CD14-positive monocyte (primary cell): ENCODE results near the gene BMPER. TPM values are rescaled to one million over a fixed set of nuclear protein-coding genes. Genes with fewer than 3 reads are reported as not detected.

Experiments used
- DNase-seq, 3 donors: peaks; one replicate each; pipeline ENCODE4 v3.0.0-alpha.2; 2011 to 2022
- H2AFZ ChIP-seq: 2 replicates; pipeline ENCODE4 v1.6.0; 2012; ENCODE audit warnings: mild to moderate bottlenecking, low read depth, low read length, inconsistent platforms; ENCODE audit not compliant: insufficient read depth, poor library complexity, severe bottlenecking
- H3K27ac ChIP-seq, 2 donors: 1 replicate in 1 of 2; 2 replicates in 1 of 2; pipeline ENCODE4 v1.5.1; 2012 to 2013; ENCODE audit warnings: low read length in 2 of 2, control low read depth in 1 of 2, inconsistent platforms in 1 of 2, low read depth in 1 of 2, mild to moderate bottlenecking in 1 of 2
- H3K27me3 ChIP-seq, 2 donors: one replicate each; pipeline versions ENCODE4 v1.6.0 to v1.6.1; 2011 to 2013; ENCODE audit warnings: low read length in 2 of 2; ENCODE audit not compliant: control insufficient read depth in 2 of 2, insufficient read depth in 2 of 2
- H3K36me3 ChIP-seq, 2 donors: replicated peaks in 1 of 2; 1 replicate in 1 of 2; 2 replicates in 1 of 2; pipeline versions ENCODE4 v1.5.1 to v1.6.1; 2012 to 2013; ENCODE audit warnings: low read length in 2 of 2, control low read depth in 1 of 2, inconsistent platforms in 1 of 2, mild to moderate bottlenecking in 1 of 2; ENCODE audit not compliant: insufficient read depth in 2 of 2, control insufficient read depth in 1 of 2
- H3K4me1 ChIP-seq, 2 donors: 1 replicate in 1 of 2; 2 replicates in 1 of 2; pipeline versions ENCODE4 v1.5.1 to v1.6.1; 2012 to 2013; ENCODE audit warnings: low read length in 2 of 2, control low read depth in 1 of 2, inconsistent platforms in 1 of 2, mild to moderate bottlenecking in 1 of 2, moderate library complexity in 1 of 2; ENCODE audit not compliant: insufficient read depth in 2 of 2, control insufficient read depth in 1 of 2
- H3K4me2 ChIP-seq: replicated peaks from 2 replicates; pipeline ENCODE3; 2012; ENCODE audit warnings: low read length, moderate library complexity, mild to moderate bottlenecking; ENCODE audit not compliant: poor library complexity, severe bottlenecking; ENCODE audit errors: extremely low read depth
- H3K4me3 ChIP-seq, 3 experiments: fragments of 200-600 bp in 1 of 3; sonication (generic) in 1 of 3; replicated peaks in 1 of 3; 1 replicate in 2 of 3; 2 replicates in 1 of 3; pipeline ENCODE4 v1.5.1; 2011 to 2013; ENCODE audit warnings: low read length in 3 of 3, mild to moderate bottlenecking in 3 of 3, control low read depth in 2 of 3, low read depth in 2 of 3, inconsistent platforms in 1 of 3, moderate library complexity in 1 of 3
- H3K79me2 ChIP-seq: 2 replicates; pipeline ENCODE4 v1.6.0; 2012; ENCODE audit warnings: mild to moderate bottlenecking, control low read depth, inconsistent platforms, low read length, moderate library complexity; ENCODE audit not compliant: insufficient read depth
- H3K9ac ChIP-seq: 2 replicates; pipeline ENCODE4 v1.6.0; 2017; ENCODE audit warnings: low read length, mild to moderate bottlenecking; ENCODE audit not compliant: insufficient read depth, poor library complexity, severe bottlenecking
- H3K9me3 ChIP-seq, 2 donors: replicated peaks in 1 of 2; 1 replicate in 1 of 2; 2 replicates in 1 of 2; pipeline versions ENCODE4 v1.5.1 to v1.6.1; 2012 to 2013; ENCODE audit warnings: low read length in 2 of 2, control low read depth in 1 of 2; ENCODE audit not compliant: control insufficient read depth in 1 of 2, insufficient read depth in 1 of 2
- H4K20me1 ChIP-seq: 2 replicates; pipeline ENCODE4 v1.6.0; 2012; ENCODE audit warnings: mild to moderate bottlenecking, low read length, control low read depth, moderate library complexity; ENCODE audit not compliant: insufficient read depth
- H3K27ac Mint-ChIP-seq, 7 donors: one replicate each; pipeline ENCODE4 v1.8.0; 2020; ENCODE audit warnings: mild to moderate bottlenecking in 7 of 7, mixed read lengths in 7 of 7, moderate library complexity in 6 of 7, inconsistent platforms in 2 of 7
- H3K27me3 Mint-ChIP-seq, 3 donors: one replicate each; pipeline ENCODE4 v1.8.0; 2021 to 2022; ENCODE audit warnings: low read depth in 3 of 3, mild to moderate bottlenecking in 3 of 3, mixed read lengths in 3 of 3, moderate library complexity in 3 of 3, inconsistent platforms in 1 of 3
- H3K36me3 Mint-ChIP-seq, 2 donors: one replicate each; pipeline ENCODE4 v1.8.0; 2020; ENCODE audit warnings: mixed read lengths in 2 of 2, inconsistent platforms in 1 of 2, mild to moderate bottlenecking in 1 of 2
- H3K4me1 Mint-ChIP-seq: one replicate; pipeline ENCODE4 v1.8.0; 2020; ENCODE audit warnings: mild to moderate bottlenecking, mixed read lengths
- H3K4me3 Mint-ChIP-seq, 2 donors: one replicate each; pipeline ENCODE4 v1.8.0; 2020; ENCODE audit warnings: mild to moderate bottlenecking in 2 of 2, mixed read lengths in 2 of 2, moderate library complexity in 1 of 2
- H3K9me3 Mint-ChIP-seq, 7 donors: one replicate each; pipeline ENCODE4 v1.8.0; 2020 to 2022; ENCODE audit warnings: mixed read lengths in 7 of 7, mild to moderate bottlenecking in 6 of 7, moderate library complexity in 6 of 7, inconsistent platforms in 2 of 7
- CTCF ChIP-seq: fragments of 200-600 bp; IDR thresholded peaks from one replicate; pipeline ENCODE4 v1.8.0; 2022; ENCODE audit warnings: antibody characterized with exemption, mild to moderate bottlenecking
- WGBS: methylation state at CpG from one replicate; pipeline ENCODE4 v1.1.5; 2013; ENCODE audit warnings: missing lambda C conversion rate; ENCODE audit not compliant: insufficient coverage; 5-methylcytosine and 5-hydroxymethylcytosine counted together
- intact Hi-C, 2 donors: fragments of 100-400 bp; cut with micrococcal nuclease; formaldehyde crosslinking; loops; one replicate each; pipeline versions ENCODE4 v1.15.0 to v1.15.1; 2023
- polyA plus RNA-seq, 3 donors: library from polyadenylated mRNA; depleted of rRNA in 1 of 3; unstranded in 2 of 3; stranded (reverse) in 1 of 3; fragments of 300-500 nt in 2 of 3; fragments of >200 nt in 1 of 3; fragmentation: Illumina TruSeq in 2 of 3; gene quantifications; 1 replicate in 2 of 3; 2 replicates in 1 of 3; pipeline ENCODE4 v1.2.3, GENCODE V29; 2012 to 2021

Gene BMPER
- polyA plus RNA-seq, 3 donors: not detected

- Mint-ChIP-seq H3K4me3 (no peak overlapping the region), H3K27ac (no peak overlapping the region), H3K36me3 (no peaks in the 10 kb centered on the region), H3K9me3 (peaks cover 0 to 11% (median 5%) of the 10 kb centered on the region in 7 donors), H3K4me1 (no peaks in the 10 kb centered on the region), H3K27me3 (no peaks in the 10 kb centered on the region)
- Histone ChIP-seq H3K36me3 (no peaks in the 10 kb centered on the region), H3K79me2 (no peaks in the 10 kb centered on the region), H3K9me3 (peaks cover 6 to 9% of the 10 kb centered on the region in 2 donors), H3K4me2 (no peak overlapping the region), H2AFZ (no peak overlapping the region), H3K27ac (no peak overlapping the region), H3K4me3 (no peak overlapping the region), H3K9ac (no peak overlapping the region), H3K27me3 (no peaks in the 10 kb centered on the region), H3K4me1 (no peaks in the 10 kb centered on the region), H4K20me1 (no peaks in the 10 kb centered on the region)
- WGBS: no CpG with 5 or more reads among the region's 3 CpGs
- intact Hi-C loops: no loop called here
- no peak for DNase-seq
- no peak for TF ChIP-seq CTCF
These were observed 212.2 kb downstream of the BMPER start for GRCh38 chr7:34117573-34117972.

- peaks cover 0 to 2% (median 0%) of the 10 kb centered on the region in 3 donors for H3K27me3 Mint-ChIP-seq
- WGBS: no CpG with 5 or more reads among the region's 1 CpG
- no peak overlapping the region for H3K4me3 ChIP-seq
- no peak overlapping the region for H3K4me2 ChIP-seq
- no peak overlapping the region for H3K27ac Mint-ChIP-seq
- H3K4me1 ChIP-seq: no peaks in the 10 kb centered on the region
- intact Hi-C loops: no loop called here
- no peaks in the 10 kb centered on the region for H3K36me3 Mint-ChIP-seq
- peaks cover 6 to 20% of the 10 kb centered on the region in 2 donors for H3K9me3 ChIP-seq
- H4K20me1 ChIP-seq: no peaks in the 10 kb centered on the region
- no peaks in the 10 kb centered on the region for H3K4me1 Mint-ChIP-seq
- H2AFZ ChIP-seq: no peak overlapping the region
- H3K9ac ChIP-seq: no peak overlapping the region
- no peak overlapping the region for H3K27ac ChIP-seq
- no peak for DNase-seq
- no peaks in the 10 kb centered on the region for H3K36me3 ChIP-seq
- no peaks in the 10 kb centered on the region for H3K27me3 ChIP-seq
- peaks cover 0 to 11% (median 11%) of the 10 kb centered on the region in 7 donors for H3K9me3 Mint-ChIP-seq
- no peaks in the 10 kb centered on the region for H3K79me2 ChIP-seq
- TF ChIP-seq CTCF: no peak
- H3K4me3 Mint-ChIP-seq: no peak overlapping the region
These were observed 216.0 kb downstream of the BMPER start for GRCh38 chr7:34121366-34121765.
